Ascending aorta (tissue), 2 donors: ENCODE data around the gene GFAP. TPM values are rescaled to one million over a fixed set of nuclear protein-coding genes. Genes with fewer than 3 reads are reported as not detected.

Source experiments
- DNase-seq, 2 donors: peaks; one replicate each; pipeline ENCODE4 v3.0.0-alpha.2; 2019; ENCODE audit warnings: low spot score in 2 of 2
- H3K27ac ChIP-seq, 2 donors: fragments of 200-600 bp; sonication (generic); one replicate each; pipeline ENCODE4 v1.5.1; 2016 to 2017; ENCODE audit warnings: mild to moderate bottlenecking in 1 of 2
- H3K27me3 ChIP-seq: fragments of 200-600 bp; sonication (generic); one replicate; pipeline ENCODE4 v1.5.1; 2017
- H3K36me3 ChIP-seq, 2 donors: fragments of 200-600 bp; sonication (generic); one replicate each; pipeline ENCODE4 v1.5.1; 2016
- H3K4me1 ChIP-seq, 2 donors: fragments of 200-600 bp; sonication (generic); one replicate each; pipeline ENCODE4 v1.5.1; 2016 to 2017; ENCODE audit warnings: mild to moderate bottlenecking in 1 of 2
- H3K4me3 ChIP-seq, 2 donors: fragments of 200-600 bp; sonication (generic); one replicate each; pipeline ENCODE4 v1.5.1; 2016 to 2017; ENCODE audit warnings: mild to moderate bottlenecking in 1 of 2
- H3K9me3 ChIP-seq, 2 donors: fragments of 200-600 bp; sonication (generic); one replicate each; pipeline ENCODE4 v1.5.1; 2016
- CTCF ChIP-seq, 3 experiments: fragments of 200-600 bp in 2 of 3; fragments of 450-650 bp in 1 of 3; sonication (generic) in 2 of 3; IDR thresholded peaks; one replicate each; pipeline ENCODE4 v1.5.1; 2016 to 2019; ENCODE audit warnings: antibody characterized with exemption in 3 of 3, mild to moderate bottlenecking in 1 of 3, moderate library complexity in 1 of 3
- intact Hi-C: fragments of 100-400 bp; cut with DNase I; formaldehyde crosslinking; loops from one replicate; pipeline ENCODE4 v1.15.1; 2023
- total RNA-seq: library from RNA; depleted of rRNA; stranded (reverse); fragments of >200 nt; gene quantifications from one replicate; pipeline ENCODE4 v1.1.0, GENCODE V29; 2016

GFAP gene
- total RNA-seq, 1 donor from 2014 or later: 1.7 TPM

GRCh38 chr17:44862278-44862914 lies 52.9 kb downstream of the GFAP start:
- H3K27ac ChIP-seq: no peak overlapping the region
- intact Hi-C loops: no loop called here
- H3K4me3 ChIP-seq: no peak overlapping the region
- H3K9me3 ChIP-seq: no peaks in the 10 kb centered on the region
- H3K4me1 ChIP-seq: no peaks in the 10 kb centered on the region
- TF ChIP-seq CTCF (IDR thresholded peaks at IDR 0.05): no peak
- H3K36me3 ChIP-seq: peaks cover 77 to 92% of the 10 kb centered on the region in 2 donors
- H3K27me3 ChIP-seq: no peaks in the 10 kb centered on the region
- DNase-seq: no peak

- no peaks in the 10 kb centered on the region for H3K4me1 ChIP-seq
- no peak overlapping the region for H3K27ac ChIP-seq
- no peak for DNase-seq
- no peak overlapping the region for H3K4me3 ChIP-seq
- no peaks in the 10 kb centered on the region for H3K9me3 ChIP-seq
- H3K27me3 ChIP-seq: no peaks in the 10 kb centered on the region
- H3K36me3 ChIP-seq: peaks cover 91 to 99% of the 10 kb centered on the region in 2 donors
- intact Hi-C loops: no loop called here
- TF ChIP-seq CTCF (IDR thresholded peaks at IDR 0.05): no peak
These were observed 55.6 kb downstream of the GFAP start for GRCh38 chr17:44859701-44860100.

DNA sequence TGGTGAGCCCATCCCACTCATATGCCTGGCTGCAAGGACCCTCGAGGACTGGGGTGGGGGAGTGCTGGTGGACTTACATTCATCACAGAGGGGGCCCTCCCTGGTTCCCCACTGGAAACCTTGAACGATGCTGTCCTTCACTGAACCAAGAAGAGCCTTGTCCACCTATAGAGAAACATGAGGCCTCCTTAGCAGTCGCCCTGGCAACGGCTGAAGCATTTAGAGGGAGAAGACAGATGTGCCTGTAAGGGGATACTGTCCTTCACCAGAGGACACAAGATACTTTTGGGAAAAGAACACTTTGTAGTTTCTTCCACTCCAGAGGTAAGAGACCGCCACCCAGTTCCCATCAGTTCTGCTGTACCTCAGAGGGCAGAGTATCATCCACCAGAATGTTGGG lies 61.1 kb downstream of the GFAP start:
- no peaks in the 10 kb centered on the region for H3K9me3 ChIP-seq
- DNase-seq: no peak
- no peaks in the 10 kb centered on the region for H3K4me1 ChIP-seq
- no peaks in the 10 kb centered on the region for H3K27me3 ChIP-seq
- intact Hi-C loops: no loop called here
- no peak for TF ChIP-seq CTCF (IDR thresholded peaks at IDR 0.05)
- H3K36me3 ChIP-seq: peaks cover 67 to 90% of the 10 kb centered on the region in 2 donors
- H3K27ac ChIP-seq: no peak overlapping the region
- no peak overlapping the region for H3K4me3 ChIP-seq

Other genes starting within 250 kb of the GFAP start
- 2.6 TPM for gene CCDC43, start 225.7 kb downstream of the GFAP start, total RNA-seq
- gene DBF4B, start 206.8 kb downstream of the GFAP start, total RNA-seq: 9.7 TPM
- not detected for gene ADAM11, start 156.5 kb downstream of the GFAP start, total RNA-seq
- gene GJC1, start 85.2 kb downstream of the GFAP start, total RNA-seq: 9.9 TPM
- gene HIGD1B, start 67.6 kb downstream of the GFAP start, total RNA-seq: not detected
- 126 TPM for gene EFTUD2, start 16.1 kb downstream of the GFAP start, total RNA-seq
- not detected for gene KIF18B, start 32.3 kb upstream of the GFAP start, total RNA-seq
- gene C1QL1, start 52.8 kb upstream of the GFAP start, total RNA-seq: not detected
- gene DCAKD, start 136.1 kb upstream of the GFAP start, total RNA-seq: 5.0 TPM
- 89.7 TPM for gene NMT1, start 145.8 kb upstream of the GFAP start, total RNA-seq
- gene PLCD3, start 217.0 kb upstream of the GFAP start, total RNA-seq: 65.5 TPM
- gene ACBD4, start 220.2 kb upstream of the GFAP start, total RNA-seq: 14.7 TPM
- 23.7 TPM for gene HEXIM1, start 233.0 kb upstream of the GFAP start, total RNA-seq
- gene HEXIM2, start 246.4 kb upstream of the GFAP start, total RNA-seq: 1.4 TPM